Loucy (cell line): ENCODE results near the gene PPARA.

Source experiments
- EZH2phosphoT487 ChIP-seq: fragments of 200-600 bp; IDR thresholded peaks from 2 replicates; pipeline ENCODE4 v1.6.1; 2018; ENCODE audit warnings: antibody characterized with exemption, mild to moderate bottlenecking, moderate library complexity, borderline replicate concordance
- TF ChIP-seq, protein P1 (sequence below): fragments of 200-600 bp; sonication (generic); conservative IDR thresholded peaks from 2 replicates; pipeline ENCODE4 v1.5.1; 2014; ENCODE audit warnings: mild to moderate bottlenecking, antibody characterized with exemption, low read length

DNA sequence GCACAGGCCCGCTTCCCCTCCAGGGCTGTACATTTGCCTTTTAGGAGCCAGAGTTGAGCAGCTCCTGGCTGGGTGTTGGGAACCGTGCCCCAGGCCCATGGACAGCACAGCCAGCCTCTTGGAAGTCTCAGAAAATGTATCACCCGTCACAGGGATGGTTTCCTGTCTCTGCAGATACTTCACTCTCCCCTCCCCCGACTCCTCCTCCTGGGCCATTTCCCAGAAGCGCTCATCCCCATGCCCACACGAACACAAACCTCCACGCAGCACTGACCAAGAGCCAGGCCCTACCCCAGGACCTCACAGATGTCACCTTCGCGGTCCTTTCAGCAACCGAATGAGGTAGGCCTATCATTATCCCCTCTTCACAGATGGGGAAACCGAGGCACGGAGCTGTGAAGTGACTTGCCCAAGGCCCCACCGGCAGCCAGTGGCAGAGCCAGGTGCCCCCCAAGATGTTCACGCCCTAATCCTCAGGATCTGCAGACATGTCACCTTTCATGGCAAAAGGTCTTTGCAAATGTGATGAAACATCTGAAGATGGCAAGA is 13.0 kb upstream of the PPARA start:
- TF ChIP-seq, protein P1, sequence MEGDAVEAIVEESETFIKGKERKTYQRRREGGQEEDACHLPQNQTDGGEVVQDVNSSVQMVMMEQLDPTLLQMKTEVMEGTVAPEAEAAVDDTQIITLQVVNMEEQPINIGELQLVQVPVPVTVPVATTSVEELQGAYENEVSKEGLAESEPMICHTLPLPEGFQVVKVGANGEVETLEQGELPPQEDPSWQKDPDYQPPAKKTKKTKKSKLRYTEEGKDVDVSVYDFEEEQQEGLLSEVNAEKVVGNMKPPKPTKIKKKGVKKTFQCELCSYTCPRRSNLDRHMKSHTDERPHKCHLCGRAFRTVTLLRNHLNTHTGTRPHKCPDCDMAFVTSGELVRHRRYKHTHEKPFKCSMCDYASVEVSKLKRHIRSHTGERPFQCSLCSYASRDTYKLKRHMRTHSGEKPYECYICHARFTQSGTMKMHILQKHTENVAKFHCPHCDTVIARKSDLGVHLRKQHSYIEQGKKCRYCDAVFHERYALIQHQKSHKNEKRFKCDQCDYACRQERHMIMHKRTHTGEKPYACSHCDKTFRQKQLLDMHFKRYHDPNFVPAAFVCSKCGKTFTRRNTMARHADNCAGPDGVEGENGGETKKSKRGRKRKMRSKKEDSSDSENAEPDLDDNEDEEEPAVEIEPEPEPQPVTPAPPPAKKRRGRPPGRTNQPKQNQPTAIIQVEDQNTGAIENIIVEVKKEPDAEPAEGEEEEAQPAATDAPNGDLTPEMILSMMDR = no peak
- TF ChIP-seq EZH2phosphoT487 = no peak
